ENCODE data around the gene SLC30A2. TPM values are rescaled to one million over a fixed set of nuclear protein-coding genes. Genes with fewer than 3 reads are reported as not detected.

Gene SLC30A2
- total RNA-seq, 1 donor from 2014 or later = not detected

DNA sequence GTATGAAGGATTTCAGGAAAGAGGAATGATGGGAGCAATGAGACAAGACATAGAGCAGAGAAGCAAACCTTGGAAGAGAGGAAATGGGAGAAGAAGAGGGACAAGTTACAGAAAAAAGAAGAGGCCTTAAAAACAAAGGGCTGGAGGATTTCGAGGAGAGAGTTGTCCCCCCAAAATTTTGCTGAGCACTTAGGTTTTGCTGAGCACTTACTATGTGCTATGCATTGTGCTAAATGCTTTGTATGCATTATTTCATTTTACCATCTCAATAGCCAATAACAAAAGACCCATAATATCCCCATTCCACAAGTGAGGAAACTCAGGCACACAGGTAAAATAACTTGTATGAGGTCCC is 24.0 kb upstream of the SLC30A2 start:
- ATAC-seq = no peak

DNA sequence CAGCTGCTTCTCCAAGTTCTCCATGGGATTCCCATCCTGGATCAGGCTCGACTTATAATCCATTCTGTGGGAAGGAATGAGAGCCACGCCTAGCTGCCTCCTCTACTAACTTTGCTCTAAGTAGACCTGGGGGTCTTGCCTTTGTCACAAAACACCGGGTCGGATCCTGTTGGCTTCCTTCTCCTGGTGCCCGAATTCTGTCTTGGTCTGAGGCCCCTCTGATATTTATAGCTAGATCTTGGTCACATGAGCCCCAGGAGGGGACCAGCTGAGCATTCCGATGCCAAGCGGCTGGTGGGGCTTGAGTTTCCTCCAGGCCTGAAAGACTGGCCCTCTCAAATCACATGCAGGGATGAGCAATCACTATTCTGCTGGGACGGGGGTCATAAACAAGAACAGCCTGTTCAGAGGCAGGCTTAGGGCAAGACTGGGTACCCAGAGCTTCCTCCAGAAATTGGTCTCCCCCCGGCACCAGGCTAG is 21.6 kb upstream of the SLC30A2 start, which contains the start of gene TRIM63:
TRIM63 (minus strand) TSS at position 199 of the 480 bp plus-strand sequence; CDS start at position 63, 136 bp downstream.
- no peak for ATAC-seq

DNA sequence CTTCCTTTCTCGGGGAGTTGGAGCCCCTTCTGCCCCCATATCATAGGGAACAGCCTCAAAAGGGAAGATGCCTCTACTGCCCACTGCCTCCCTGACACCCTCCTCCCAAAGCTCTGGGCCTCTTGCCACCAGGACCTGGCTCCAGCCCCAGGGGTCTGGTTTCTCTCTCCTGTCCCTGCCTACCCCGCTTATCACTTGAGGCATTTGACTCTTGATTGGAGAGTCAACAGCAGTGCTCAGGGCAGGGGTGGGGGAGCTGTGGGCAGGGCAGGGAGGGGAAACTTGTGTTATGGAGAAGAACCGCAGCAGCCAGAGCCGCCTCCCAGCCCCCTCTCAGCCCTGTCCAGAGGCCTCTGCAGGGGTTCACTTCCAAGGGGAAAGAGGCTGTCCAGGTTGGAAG is 20.9 kb upstream of the SLC30A2 start:
- ATAC-seq = no peak

DNA sequence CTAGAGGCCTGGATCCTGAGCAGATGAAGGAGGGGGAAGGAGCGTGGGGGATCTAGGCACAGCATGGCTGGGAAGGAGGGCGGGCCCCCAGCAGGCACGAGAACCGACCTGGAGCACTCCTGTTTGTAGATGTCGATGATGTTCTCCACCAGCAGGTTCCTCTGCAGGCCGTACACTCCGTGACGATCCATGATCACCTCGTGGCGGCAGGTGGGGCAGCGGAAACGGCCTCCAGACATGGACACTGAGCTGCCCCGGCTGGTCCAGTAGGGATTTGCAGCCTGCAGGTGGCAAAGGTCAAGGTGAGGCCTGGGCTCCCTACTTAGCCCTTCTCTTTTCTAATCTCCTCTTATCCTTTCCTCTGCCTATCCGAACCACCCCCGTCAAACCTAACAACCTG is 20.2 kb upstream of the SLC30A2 start:
- no peak for ATAC-seq

DNA sequence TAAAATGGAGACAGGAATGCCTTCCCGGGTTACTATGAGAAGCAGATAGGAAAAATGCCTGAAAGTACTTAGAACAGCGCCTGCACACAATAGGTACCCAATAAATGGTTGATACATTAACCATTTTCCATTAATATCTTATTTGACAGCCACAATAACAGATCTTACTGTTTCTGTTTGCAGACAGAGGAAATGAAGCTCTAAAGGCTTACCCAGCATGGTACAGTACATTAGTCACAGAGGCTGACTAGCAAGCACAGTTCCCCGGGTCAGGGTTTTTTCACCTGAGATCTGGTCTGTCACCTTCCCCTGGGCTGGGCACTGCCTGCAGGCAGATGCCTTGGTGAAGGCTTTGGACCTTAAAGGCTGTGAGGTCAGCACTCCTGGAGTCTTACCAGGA is 18.6 kb upstream of the SLC30A2 start:
- ATAC-seq = peak; percentile 78

DNA sequence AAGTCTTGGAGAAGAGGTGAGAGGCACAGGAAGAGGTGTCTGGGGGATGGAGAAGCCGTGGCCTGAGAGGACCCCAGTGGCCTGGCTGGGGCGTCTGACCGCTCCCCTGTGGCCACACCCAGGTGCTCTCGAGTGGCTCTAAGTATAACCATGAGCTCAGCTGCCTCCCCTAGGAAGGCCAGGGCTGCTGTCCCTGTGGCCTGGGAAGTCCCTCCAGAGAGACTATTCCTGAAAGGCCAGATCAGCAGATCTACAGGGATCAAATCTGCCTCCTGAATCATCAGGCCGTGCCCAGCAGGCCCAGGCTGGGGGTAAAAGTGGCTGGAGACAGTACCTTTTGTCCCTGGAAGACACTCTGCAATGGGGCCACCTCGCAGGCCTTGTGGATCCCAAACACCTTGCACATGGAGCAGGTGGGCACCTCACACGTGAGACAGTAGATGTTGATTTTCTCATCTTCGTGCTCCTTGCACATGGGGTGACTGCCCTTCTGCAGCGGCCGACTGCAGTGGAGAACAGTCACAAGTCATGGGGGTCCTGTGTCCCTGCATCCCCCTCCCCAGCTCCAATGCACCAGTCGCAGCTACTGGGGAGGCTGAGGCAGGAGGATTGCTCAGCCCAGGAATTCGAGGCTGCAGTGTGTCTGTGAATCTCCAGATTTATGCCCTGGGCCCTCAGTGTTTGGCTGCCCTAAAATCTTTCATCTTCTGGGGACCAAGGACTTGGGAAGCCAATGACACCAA is 15.1 kb upstream of the SLC30A2 start:
- peak; percentile 23 for ATAC-seq

DNA sequence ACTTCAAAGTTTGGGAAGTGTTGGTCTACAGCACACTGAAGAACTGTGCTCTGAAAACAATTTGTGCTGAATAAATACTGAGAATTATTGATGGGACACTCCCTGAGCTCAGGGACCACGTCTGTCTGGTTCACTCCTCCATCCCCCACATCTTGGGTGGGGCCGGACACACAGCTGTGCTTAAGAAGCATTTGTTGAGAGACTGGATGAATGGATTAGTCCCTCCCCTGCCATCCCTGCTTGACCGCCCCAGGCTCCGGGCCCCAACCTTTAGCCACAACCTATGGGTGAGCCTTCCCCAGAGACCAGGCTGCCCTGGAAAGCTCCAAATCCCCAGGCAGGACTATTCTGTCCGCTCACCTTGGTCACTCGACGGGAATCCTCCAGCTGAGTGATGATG is 14.0 kb upstream of the SLC30A2 start:
- ATAC-seq = no peak

DNA sequence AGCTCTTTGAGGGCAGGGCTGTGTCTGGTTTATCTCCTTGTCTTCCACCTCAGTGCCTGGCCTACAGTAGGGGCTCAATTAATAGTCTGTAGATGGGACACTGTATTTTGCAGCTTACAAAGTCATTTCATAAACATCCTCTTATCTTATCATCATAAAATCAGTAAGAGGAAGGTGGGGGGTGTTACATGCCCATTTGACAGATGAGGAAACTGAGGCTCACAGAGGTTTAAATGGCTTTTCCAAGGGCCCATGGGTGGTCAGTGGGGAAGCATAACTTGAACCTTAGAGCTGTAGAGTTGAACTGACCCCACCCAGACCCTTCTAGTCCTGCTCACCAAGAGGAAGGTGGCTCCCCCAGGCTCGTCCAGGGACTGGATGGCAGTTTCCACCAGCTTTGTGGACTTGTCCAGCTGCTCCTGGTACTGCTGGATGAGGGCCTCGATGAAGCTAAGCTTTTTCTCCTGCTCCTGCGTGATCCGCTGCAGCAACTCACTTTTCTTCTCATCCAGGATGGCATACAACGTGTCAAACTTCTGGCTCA is 12.2 kb upstream of the SLC30A2 start:
- no peak for ATAC-seq

DNA sequence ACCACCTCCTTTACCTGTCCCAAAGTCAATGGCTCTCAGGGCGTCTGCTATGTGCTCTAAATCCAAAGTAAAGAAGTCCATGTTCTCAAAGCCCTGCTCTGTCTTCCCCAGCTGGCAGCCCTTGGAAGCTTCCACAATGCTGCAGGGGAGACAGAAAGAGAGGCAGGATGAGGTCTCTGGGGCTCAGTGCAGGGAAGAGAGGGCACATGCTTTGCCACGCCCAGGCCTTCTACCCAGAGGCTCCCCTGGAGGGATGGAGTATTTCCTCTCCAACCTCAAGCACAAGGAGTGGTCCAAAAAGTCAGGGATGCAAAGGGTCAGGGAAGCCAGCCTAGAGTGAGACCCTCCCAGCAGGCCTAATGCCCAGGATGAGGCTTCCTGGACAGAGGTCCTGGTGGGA is 11.3 kb upstream of the SLC30A2 start:
- ATAC-seq = no peak

DNA sequence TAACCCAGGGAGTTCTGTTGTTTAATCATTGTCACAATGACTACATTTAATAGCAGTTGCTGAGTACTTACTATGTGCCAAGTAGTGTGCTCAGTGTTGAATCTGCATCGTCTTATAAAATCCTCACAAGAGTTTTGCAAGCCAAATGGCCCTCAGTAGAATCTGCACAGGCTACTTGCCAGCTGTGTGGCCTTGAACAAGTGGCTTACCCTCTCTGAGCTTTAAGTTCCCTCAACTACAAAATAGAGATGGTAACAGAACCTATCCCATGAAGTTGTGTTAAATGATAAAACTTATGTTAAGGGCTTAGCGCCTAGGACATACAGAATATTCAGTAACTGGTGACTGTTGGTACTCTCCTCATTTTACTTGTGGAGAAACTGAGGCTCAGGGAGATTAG is 9.1 kb upstream of the SLC30A2 start:
- no peak for ATAC-seq

DNA sequence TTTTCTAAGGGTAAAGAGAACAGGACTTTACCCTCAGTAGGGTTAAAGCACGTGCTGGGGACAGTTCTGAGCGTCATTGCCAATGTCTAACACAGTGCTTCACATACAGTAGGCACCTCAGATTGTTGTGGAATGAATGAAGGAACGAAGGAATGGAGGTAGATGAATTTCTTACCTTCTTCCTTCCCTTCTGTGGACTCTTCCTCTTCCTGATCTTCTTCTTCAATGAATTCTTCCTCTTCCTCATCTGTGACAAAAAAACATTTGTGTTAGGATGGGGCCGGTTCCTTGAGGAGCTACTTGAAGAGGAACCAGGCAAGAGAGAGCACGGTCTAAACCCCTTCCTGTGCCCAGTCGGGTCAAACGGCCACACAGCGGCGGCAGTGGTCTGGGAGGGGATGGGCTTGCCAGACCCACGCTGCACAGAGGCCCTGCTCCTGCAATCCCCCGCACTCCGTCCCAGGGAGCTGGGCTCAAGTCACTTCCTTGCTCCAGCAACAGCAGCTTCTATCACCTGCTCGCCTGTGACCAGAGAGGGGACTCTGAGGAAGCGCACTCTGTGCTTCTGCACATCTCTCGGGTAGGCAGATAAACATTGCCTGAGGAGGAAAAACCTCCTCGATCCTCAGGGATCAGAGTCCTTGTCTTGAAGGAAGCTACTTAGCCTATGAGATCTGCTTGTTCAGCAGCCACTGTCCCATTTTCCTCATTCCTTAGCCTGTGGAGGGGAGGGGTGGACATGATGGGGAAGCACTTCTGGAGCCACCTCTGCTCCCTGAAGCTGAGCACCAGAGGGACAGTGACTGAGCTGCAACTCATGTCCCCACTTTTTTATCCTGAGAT is 8.0 kb upstream of the SLC30A2 start:
- no peak for ATAC-seq

DNA sequence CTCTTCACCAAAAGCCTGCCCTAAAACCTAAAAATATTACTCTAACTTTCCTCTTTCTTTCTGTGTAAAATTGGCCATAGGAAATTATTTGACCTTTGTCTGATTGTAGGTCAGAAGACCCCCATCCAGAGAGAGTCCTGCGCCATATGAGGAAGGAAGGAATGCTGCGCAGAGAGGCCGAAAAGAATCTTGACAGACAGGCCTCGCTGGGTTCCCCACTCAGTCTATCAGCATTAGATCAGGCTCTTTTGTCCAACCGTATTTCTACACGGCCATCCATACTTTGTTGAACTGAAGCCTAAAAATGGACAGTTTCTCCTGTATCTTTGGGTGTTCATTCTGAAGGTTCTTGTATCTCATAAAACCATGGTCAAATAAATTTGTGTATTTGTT is 4.3 kb upstream of the SLC30A2 start:
- ATAC-seq = no peak

DNA sequence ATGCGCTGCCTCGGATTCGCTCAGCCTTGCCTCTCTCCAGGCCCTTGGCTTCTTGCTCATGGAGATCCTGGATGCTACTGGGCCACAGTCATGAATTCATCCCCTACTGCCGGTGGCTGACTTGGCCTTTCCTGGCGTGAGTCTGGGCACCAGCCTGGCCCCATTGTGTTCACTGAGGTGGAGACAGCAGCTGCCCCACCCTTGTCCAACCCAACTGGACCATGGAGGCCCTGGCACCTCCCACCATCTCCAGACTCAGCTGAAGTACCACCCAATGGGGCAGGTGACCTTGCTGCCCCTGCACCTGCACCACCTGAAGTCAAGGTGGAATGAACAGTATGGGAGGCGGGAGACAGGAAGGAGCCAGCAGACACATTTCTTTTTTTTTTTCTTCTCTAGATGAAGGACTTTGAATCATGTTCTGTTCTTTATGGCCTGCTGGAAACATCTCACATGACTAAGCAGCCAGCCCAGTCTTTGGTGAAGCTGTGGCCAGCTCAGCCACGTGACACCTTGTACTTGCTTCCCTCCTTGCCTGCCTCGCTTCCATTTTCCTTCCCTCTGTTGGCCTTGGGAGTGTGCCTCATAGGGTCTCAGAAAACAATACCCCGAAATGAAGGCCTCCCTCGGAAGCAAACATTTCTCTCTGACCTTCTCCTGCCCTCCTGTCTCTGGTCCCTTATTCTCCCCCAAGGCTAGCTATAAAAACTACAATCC is 3.8 kb upstream of the SLC30A2 start:
- no peak for ATAC-seq

DNA sequence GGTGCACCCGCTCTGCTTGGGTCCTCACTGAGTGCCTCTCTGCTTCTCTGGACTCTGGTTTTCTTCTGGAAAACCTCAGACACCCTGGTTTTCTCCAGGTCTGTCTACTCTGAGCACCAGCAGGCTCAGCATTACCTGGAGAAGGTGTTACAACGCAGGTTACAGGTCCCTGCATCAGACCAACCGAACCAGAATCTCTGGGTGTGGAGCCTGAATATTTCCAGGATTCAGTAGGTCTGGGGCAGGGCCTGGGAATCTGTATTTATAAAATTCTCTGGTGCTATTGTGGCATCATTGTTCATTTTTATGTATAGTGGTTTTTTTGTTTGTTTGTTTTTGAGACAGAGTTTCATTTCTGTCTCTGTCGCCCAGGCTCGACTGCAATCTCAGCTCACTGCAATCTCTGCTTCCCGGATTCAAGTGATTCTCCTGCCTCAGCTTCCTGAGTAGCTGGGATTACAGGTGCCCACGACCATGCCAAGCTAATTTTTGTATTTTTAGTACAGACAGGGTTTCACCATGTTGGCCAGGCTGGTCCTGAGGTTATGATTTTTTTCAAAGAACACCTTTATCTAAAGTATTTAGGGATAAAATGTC is 1.5 kb upstream of the SLC30A2 start:
- peak; percentile 39 for ATAC-seq

DNA sequence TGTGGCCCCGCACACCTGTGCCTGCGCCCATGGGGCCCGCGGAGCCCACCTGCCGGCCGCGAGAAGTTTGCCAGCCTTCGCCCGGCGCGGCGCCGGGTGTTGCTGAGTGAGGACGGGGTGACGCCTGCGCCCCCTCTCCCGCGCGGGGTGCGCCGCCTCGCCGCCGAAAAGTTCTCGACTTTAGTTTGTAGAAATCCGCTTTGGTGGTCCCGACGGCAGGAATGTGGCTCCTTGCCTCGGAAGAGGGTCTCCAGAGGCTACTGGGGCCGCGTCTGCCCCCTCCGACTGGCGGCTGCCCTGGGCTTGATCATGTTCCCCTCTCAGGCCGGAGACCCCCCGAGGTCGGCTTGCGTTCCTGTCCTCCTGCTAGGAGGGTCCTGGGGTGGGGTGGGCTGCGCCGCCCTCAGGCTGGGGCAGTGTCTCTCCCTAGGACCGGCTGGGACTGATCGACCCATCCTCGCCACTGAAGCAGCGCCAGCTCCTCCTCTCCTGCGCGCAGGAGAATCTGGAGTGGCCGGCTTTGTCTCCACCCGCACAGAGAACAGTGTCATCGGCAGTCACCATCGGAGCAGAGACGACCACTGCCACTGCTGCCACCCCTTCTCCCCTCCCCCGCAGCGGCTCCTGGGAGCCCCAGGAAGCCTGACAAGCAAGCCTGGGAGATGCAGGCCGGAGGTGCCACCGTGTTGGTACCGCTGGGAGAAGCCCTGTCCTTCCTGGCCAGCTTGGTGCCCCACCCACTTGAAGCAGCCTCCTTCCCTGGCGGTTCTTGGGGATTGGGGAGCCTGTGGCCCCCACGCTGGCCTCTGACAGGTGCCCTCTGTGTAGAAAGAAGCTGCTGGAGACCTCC is 553 bp upstream of the SLC30A2 start:
- peak; percentile 14 for ATAC-seq

DNA sequence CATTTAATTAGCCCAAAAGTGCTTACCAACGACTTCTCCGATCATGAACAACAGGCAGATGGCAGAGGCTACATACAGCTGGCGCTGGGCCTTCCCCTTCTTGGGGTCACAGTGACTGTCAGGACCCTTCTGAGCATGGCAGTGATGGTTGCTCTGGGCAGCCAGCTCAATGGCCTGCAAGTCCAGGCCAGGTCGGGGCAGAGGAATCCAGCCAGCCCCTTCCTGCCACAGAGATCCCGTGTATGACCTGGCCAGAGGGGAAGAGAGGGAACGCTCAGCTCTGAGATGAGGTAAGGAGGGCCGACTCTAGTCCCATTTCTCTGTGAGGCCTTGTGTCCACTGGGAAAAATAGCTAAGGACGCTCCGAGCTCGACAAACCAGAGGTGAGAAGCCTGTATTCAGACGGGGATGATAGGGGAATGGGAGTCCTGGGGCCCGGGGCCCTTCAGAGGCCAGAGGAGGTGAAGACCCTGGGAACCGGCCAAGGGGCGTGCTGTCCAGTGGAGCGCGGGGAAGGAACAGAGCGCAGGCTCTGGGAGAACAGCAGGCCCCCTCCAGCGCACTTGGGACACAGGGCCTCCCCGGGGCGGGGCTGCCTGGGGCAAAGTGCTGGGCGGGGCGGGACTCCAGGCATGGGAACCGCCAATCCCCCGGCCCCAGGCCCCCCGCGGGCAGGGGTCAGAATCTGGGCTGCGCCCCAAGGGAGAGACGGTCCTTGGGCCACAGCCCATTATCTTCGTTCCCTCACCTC is 772 bp downstream of the SLC30A2 start:
- no peak for ATAC-seq

DNA sequence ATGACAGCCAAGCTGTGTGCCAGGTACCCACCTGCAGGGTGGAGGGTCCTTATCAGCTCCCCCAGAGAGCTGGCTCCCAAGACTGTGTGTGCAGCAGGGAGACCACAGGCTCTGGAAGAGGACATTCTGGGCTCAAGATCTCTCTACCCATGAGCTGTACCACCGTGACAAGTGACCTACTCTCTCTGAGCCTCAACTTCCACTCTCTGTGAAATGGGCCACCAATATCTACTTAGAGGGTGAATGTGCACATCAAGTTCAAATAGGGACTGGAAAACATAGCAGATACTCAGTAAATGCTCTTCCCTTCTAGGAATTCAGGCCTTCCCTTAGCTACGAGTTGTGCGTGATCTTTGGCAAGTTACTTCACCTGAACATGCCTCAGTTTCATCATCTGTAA is 1.5 kb downstream of the SLC30A2 start:
- ATAC-seq = no peak

DNA sequence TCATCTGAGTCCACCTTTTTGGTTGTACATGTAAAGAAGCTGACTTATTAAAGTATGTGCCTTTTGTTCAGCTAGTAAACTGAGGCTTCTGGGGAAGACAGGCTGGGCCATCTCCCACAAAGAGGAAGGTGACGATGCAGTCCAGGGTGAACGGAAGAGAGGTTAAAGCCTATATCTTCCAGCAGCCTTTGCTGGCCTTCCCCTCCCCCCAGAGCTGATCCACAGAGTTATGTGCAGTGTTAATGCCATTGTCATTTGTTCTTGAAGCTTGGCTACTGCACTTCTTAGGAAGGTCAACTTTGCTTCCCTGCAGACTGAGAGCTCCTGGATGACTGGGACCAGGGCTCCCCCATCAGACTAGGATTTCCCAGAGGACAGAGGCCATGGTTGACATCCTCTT is 2.2 kb downstream of the SLC30A2 start:
- ATAC-seq = no peak

DNA sequence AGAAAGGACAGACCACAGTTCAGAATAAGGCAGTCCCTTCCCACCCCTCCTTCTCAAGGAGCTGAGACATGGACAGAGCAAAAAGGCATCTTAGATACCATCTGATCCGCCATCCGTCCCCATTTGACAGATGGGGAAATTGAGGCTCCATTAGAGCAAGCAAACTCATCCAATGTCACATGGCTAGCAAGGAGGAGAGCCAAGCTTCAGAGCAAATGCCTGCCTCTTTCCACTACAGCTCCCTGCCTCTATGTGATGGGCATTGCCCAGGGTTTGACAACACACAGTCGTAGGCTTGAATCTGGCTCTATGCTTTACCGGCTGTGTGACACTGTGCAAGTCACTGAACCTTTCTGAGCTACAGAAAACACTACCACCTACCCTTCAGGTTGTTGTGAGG is 3.9 kb downstream of the SLC30A2 start:
- no peak for ATAC-seq

DNA sequence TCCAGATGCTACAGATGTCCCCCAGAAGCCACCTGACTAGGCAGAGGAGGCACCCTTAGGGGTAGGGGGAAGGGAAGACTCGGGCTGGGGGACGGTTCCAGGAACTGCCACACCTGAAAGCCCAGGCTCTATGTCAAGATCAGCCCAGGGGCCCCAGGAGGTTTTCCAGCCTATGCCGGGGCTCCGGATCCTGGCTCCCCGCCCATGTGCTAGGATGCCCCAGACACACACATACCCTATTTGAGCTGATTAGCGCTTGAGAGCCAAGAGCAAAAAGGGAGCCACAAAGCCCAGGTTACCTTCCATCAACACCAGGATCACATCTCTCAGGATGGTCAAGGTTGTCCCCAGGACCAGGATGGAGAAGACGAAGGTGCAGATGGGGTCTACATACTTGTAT is 4.5 kb downstream of the SLC30A2 start:
- no peak for ATAC-seq

DNA sequence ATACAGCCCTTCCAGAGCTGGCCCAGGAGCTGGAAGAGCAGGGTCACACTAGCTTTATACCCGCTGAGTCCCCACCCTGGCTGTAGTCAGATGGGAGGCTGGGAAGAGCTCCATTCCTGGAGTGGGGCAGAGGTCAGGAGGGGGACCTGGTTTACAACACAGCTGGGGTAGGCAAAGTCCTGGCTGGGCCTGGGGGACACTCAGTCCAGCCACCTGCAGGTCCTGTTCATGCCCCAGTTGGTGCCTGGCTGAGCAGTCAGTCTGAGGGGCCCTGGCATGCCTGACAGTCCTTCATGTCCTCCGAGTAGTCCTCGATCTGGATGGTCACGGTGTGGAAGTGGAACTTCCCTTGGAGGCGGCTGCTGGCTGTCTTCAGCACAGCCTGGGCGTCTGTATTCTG is 7.0 kb downstream of the SLC30A2 start:
- no peak for ATAC-seq

All from esophagus mucosa (tissue), 1 donor.